Measurements from ENCODE around the gene PTPN3.

PTPN3 gene

GRCh38 chr9:109426626-109427402, 71.3 kb downstream of the PTPN3 start:
- no peak for DNase-seq (ENCODE audit: low read depth)

DNA sequence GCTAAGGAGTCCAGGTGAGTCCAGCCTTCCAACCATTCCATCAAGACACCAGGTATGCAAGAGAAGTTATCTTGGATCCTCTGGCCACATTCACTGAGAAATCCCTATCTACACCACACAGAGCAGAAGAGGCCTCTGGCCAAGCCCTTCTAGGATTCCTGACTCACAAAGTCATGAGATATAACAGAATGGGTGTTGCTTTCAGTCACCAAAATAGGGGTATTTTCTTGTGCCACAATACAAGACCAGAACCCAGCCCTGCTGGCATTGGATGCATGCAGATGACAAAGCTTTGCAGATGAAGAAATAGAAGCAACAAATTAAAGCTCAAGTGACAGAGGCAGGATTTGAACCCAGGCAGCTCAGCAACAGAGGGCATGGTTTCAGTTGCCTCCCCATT, 73.5 kb downstream of the PTPN3 start:
- no peak for DNase-seq (ENCODE audit: low read depth)

DNA sequence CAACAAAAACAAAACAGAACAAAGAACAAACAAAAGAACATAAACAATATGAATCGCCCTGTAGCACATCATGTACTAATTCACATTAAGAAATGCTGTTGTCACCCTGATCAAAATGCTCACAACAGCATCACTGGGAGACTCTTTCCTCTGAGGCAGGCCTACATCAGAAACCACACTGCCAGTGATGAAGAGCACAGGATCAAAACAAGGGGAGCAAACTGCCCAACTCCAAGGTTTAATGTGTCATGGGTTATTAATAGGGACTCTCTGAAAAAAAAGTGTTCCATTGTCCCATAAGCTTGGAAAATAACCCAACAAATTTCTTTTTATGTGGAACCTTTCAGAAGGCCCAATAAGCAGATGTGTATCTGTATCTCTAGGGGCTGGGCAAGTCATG, 74.2 kb downstream of the PTPN3 start:
- DNase-seq (ENCODE audit: low read depth) = no peak

GRCh38 chr9:109422641-109423040, 75.5 kb downstream of the PTPN3 start:
- DNase-seq (ENCODE audit: low read depth) = no peak

DNA sequence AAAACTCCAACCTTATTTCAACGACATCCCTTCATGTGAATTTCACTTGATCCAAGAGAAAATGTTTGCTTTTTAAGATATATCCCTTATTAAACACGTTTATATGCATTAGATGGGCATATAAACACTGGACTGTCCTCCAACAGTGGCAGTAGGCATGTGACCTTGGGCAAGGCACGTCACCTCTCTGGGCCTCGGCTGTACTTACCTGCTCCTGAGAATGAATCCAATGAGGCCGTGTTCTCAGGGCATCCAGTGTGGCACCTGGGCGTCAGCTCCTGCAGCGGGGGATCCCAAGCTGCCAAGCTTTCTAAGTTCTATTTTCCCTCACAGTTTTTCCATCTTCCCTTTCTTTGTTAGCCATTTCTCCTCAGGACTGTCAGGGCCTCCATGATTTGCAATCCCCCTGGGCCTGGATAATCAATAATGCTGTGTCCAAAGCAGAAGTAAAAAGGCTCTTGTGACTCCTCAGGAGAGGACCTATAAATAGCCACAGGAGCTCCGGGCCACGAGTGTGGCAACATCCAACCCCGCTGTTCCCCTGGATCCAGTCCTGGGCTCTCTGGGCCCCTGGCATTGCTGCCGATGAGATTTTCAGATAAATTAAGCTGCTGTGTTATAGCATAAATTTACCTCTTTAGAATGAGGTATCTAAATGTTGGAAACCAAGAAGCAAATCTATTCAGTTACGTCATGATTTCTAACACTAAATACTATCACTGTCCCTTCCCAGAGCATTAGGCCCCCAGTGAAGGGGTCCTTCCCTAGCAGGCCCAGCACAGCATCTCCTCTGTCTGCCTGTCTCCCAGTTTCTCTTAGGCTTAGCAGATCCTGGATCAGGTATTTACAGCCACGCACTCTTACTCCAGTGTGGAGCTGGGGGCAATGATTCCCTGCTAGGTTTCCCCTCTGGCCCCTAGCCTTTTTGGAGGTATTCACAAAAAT, 76.8 kb downstream of the PTPN3 start:
- DNase-seq (ENCODE audit: low read depth) = no peak

GRCh38 chr9:109419531-109419930, 78.6 kb downstream of the PTPN3 start:
- no peak for DNase-seq (ENCODE audit: low read depth)

GRCh38 chr9:109418827-109419226, 79.3 kb downstream of the PTPN3 start:
- no peak for DNase-seq (ENCODE audit: low read depth)

DNA sequence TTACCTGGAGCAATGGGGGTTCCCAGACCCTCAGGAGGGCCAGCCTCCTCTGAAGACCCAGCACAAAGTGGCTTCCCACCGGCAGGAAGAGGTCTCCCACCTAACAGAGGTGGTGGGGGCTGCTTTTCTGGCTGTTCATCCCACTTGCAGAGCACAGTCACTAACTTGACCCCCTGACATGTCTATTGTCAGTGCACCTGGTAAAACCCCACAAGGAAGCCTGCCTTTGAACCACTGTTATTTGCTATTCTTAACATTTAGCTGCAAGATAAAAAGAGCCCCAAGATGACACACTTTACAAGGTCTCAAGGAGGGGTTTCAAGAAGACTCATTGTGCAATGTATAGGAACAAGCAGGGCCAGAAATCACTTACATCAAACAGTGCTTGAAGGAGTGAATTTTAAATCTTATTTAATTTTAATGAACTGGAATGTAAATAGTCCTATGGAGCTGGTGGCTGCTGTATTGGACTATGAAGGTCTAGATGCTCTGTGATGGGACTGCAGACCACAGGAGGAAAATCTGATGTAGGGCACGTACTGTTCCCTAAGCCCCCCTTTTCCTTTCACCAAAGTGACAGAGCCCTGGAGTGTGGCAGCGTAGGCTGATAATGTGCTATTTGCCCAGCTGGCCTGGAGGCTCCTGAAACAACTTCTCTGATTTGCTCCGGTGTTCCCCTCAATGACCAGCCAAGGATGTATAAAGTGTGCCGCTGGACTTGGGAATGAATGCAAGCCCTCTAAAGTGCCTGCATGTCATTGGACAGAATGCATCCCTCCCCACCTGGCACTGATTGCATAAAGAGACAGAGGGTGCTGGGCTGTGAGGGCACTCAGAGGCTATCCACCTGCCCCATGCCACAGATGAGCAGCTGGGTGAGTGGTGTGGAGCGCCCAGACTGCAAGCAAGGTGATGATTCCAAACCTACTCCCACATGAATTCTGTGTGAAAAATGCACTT, 80.2 kb downstream of the PTPN3 start:
- DNase-seq (ENCODE audit: low read depth) = no peak

- no peak for DNase-seq (ENCODE audit: low read depth)
These were observed 81.1 kb downstream of the PTPN3 start for GRCh38 chr9:109417054-109417453.

DNA sequence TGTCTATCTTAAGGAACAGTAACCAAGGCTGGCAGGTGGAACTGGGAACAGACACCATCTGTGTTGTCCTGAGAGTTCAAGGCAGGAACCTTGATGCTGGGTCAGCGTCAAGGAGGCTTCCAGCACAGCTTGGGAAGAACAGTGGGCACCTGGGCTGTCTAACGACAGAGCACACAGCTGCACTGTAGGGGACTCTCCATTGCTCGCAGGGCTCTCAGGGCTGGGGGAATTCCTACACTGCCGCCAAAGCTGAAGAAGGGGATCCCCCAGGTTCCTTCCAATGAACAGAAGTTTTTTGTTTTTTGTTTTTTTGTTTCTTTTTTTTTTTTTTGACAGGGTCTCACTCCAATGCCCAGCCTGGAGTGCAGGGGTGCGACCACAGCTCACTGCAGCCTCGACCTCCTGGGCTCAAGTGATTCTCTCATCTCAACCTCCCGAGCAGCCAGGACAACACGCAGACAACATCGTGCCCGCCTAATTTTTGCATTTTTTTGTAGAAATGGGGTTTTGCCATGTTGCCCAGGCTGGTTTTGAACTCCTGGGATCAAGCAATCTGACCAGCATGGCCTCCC, 81.9 kb downstream of the PTPN3 start:
- no peak for DNase-seq (ENCODE audit: low read depth)

- no peak for DNase-seq (ENCODE audit: low read depth)
These were observed 83.9 kb downstream of the PTPN3 start for GRCh38 chr9:109414125-109414785.

- no peak for DNase-seq (ENCODE audit: low read depth)
These were observed 86.2 kb downstream of the PTPN3 start for GRCh38 chr9:109411798-109412352.

GRCh38 chr9:109411069-109411761, 86.9 kb downstream of the PTPN3 start:
- no peak for DNase-seq (ENCODE audit: low read depth)

DNA sequence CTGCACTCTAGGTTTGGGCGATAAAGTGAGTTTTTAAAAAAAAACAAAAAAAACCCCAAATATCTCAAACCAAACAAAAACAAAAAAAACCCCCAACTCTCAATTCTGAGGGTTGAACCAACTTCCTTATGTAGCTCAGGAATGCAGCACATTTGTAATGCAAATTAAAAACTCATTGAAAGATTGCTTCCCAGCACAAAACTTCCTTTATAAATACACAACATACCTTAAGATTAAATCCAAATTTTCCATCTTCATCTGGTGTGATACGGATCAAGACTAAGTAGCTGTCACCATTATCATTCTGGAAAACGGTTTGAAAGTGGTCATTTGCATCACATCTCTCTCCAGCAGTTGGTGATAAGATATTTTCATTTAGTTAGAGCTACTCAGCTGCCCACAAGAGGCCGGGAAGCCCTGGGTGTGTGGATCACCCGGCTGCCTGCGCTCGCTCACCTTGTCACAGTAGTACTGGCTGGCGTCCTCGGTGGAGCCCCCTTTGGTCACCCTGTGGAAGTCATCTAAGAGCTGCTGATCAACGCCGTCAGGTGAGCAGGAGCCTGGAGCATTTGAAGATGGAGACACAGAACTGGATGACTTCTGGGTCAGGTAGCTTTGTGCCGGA, 88.2 kb downstream of the PTPN3 start:
- DNase-seq (ENCODE audit: low read depth) = no peak

DNA sequence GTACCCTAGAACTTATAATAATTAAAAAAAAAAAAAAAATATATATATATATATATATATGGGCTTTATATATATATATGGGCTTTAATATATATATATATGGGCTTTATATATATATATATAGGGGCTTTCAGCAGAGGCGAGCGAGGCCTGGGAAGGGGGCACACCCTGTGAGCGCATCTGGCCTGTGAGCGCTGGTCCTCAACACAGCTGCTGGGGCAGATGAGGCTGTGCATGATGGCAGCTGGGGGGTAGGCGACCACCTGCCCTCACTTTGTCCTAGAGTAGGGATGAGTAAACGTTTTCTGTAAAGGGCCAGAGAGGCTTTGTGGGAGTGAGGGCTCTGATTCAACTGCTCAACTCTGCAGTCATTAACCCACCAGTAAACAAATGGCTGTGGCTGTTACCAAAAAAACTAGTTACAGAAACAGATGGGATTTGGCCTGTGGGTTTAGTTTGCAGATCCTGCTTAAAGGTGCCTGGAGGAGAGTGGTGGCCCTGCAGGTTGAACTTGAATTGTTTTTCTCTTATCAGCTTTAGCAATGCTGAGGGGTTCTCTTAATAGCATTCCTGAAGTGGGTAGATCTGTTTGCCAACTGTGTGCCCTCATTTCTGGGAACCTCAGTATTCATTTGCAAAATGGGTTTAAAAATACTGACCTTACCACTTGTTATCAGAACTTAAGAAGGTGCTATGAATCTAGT, 89.2 kb downstream of the PTPN3 start:
- DNase-seq (ENCODE audit: low read depth) = no peak

- no peak for DNase-seq (ENCODE audit: low read depth)
These were observed 94.3 kb downstream of the PTPN3 start for GRCh38 chr9:109403766-109404320.

DNA sequence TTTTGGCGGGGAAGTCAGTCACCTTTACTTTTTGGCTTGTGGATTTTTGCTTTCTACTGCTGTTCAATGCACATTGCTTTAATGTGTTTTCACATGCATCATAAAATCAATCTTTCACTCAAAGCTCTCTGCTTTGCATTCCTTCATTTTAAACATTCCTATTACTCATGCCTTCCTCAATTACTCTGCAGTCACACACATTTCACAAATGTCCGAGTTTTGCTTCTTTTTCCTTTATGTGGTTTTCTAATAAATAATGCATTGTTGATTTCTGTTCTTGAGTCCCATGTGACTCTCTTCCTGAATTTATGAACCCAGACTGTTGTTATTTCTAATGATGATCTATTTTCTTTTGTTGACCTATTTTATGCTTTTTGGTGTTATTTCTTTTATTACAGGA, 95.0 kb downstream of the PTPN3 start:
- DNase-seq (ENCODE audit: low read depth) = no peak

DNA sequence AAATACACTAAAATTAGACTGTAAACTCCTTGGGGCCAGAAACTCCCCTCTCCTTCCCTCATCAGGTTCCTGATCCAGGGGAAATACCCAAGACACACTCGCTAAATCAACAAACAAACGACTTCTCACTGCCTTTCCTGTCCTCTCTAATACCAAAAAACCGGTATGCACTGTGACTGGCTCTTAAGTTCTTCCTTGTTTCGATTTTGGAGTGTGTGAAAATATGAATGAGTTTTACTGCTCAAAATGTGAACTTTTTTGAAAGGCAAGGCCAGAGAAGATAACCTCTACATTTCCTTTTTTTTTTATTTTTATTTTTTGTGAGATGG, 96.2 kb downstream of the PTPN3 start:
- no peak for DNase-seq (ENCODE audit: low read depth)
